ENCODE results near the gene PTPRB. TPM values are rescaled to one million over a fixed set of nuclear protein-coding genes. Genes with fewer than 3 reads are reported as not detected.
A peak's percentile ranks its signal among the peaks of the same experiment; 100 is the strongest.

PTPRB gene
- polyA plus RNA-seq, 2 of the 4 experiments (the other 2 are of a cell fraction) = 0.34 to 0.57 TPM

DNA sequence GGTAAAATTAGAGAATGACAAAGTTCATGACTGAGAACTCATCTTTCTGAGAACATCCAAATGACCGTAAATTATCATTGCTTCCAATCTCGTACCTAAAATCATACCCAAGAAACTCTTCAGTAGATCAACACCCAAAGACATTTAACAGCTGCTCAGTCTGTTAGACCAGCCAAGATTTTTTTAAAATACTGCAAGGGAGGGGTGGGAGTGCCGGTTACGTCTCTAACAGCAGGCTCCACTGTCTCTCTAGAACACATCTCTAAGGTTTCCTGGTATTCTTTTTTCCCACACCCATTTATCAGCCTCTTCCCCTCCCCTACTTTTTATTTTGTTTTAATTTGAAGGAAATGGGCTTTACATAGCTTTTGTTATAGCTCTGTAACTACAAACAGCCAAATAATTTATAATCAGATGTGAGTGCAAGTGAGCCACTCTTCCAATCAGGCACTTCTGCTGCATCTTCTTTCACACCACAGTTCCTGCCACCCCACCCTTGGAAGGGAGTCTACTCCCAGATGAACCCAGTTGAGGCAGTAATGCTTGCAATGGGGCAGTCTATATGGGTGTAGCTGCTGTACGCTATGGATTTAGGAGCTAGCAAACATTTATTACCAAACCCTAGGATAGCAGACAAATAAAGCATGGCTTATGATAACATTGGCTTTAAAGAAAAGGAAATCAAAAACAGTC is 21.9 kb downstream of the PTPRB start:
- no peaks in the 10 kb centered on the region for H3K4me1 ChIP-seq
- H3K27ac ChIP-seq = no peak overlapping the region
- WGBS (ENCODE audit: missing lambda C conversion rate) = 64% methylated on average over 5 of the region's 5 CpGs
- no peak for FAIRE-seq
- no peak for TF ChIP-seq GATA3 (IDR thresholded peaks at IDR 0.05; ENCODE audit: borderline replicate concordance)
- TF ChIP-seq CTCF (IDR thresholded peaks at IDR 0.05) = no peak
- no peak for TF ChIP-seq SREBF2 (IDR thresholded peaks at IDR 0.05)
- no peak for TF ChIP-seq FOSB (CRISPR knock-in tag; IDR thresholded peaks at IDR 0.05)
- no peak for TF ChIP-seq MYC (IDR thresholded peaks at IDR 0.05; ENCODE audit: borderline replicate concordance, low read length)
- no peak for TF ChIP-seq KDM5A (IDR thresholded peaks at IDR 0.05)
- TF ChIP-seq POLR2A (IDR thresholded peaks at IDR 0.05; ENCODE audit: low read length) = no peak
- TF ChIP-seq CBX2 (IDR thresholded peaks at IDR 0.05; ENCODE audit: borderline replicate concordance, low read depth) = no peak
- no peak for TF ChIP-seq RAD21 (conservative IDR thresholded peaks at IDR 0.05 in 1 of 2, IDR thresholded peaks at IDR 0.05 in 1 of 2)
- TF ChIP-seq, protein P1, sequence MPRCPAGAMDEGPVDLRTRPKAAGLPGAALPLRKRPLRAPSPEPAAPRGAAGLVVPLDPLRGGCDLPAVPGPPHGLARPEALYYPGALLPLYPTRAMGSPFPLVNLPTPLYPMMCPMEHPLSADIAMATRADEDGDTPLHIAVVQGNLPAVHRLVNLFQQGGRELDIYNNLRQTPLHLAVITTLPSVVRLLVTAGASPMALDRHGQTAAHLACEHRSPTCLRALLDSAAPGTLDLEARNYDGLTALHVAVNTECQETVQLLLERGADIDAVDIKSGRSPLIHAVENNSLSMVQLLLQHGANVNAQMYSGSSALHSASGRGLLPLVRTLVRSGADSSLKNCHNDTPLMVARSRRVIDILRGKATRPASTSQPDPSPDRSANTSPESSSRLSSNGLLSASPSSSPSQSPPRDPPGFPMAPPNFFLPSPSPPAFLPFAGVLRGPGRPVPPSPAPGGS (IDR thresholded peaks at IDR 0.05) = no peak
- TF ChIP-seq, protein P2, sequence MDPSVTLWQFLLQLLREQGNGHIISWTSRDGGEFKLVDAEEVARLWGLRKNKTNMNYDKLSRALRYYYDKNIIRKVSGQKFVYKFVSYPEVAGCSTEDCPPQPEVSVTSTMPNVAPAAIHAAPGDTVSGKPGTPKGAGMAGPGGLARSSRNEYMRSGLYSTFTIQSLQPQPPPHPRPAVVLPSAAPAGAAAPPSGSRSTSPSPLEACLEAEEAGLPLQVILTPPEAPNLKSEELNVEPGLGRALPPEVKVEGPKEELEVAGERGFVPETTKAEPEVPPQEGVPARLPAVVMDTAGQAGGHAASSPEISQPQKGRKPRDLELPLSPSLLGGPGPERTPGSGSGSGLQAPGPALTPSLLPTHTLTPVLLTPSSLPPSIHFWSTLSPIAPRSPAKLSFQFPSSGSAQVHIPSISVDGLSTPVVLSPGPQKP (IDR thresholded peaks at IDR 0.05; ENCODE audit: low read depth, low read length) = no peak
- TF ChIP-seq, protein P3, sequence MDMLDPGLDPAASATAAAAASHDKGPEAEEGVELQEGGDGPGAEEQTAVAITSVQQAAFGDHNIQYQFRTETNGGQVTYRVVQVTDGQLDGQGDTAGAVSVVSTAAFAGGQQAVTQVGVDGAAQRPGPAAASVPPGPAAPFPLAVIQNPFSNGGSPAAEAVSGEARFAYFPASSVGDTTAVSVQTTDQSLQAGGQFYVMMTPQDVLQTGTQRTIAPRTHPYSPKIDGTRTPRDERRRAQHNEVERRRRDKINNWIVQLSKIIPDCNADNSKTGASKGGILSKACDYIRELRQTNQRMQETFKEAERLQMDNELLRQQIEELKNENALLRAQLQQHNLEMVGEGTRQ (IDR thresholded peaks at IDR 0.05) = no peak
- TF ChIP-seq FOXS1 (CRISPR knock-in tag; IDR thresholded peaks at IDR 0.05) = no peak
- no peak for TF ChIP-seq HOXB13 (CRISPR knock-in tag; IDR thresholded peaks at IDR 0.05; ENCODE audit: low read depth)
- no peak for TF ChIP-seq CHD4 (IDR thresholded peaks at IDR 0.05; ENCODE audit: borderline replicate concordance)
- no peak for TF ChIP-seq TP53 (CRISPR knock-in tag; IDR thresholded peaks at IDR 0.05)
- CTCF ChIA-PET = no interaction called here
- no peak for DNase-seq (ENCODE audit: low read depth in 1 of 2, low spot score in 1 of 2)
- no peak overlapping the region for H3K4me3 ChIP-seq
- H3K9me3 ChIP-seq = no peaks in the 10 kb centered on the region
- POLR2A ChIA-PET = no interaction called here
- no peak overlapping the region for H3K4me2 ChIP-seq
- ATAC-seq = no peak

- Histone ChIP-seq H3K4me3 (peak overlapping the region; percentile 58), H3K27ac (peak overlapping the region; percentile 62 to 82), H3K4me2 (peak overlapping the region; percentile 95), H3K4me1 (no peaks in the 10 kb centered on the region), H3K9me3 (no peaks in the 10 kb centered on the region)
- peak; percentile 21 to 22 for DNase-seq (ENCODE audit: low read depth in 1 of 2, low spot score in 1 of 2)
- POLR2A ChIA-PET = interaction anchor here (0.6 kb wide), 1 partner anchor 18 kb away, joined by 11 read pairs; no protein-coding TSS in a partner anchor
- ATAC-seq = peak; percentile 78 to 87
- TF ChIP-seq JUNB (IDR thresholded peaks at IDR 0.05) = no peak
- no peak for TF ChIP-seq BHLHE40 (IDR thresholded peaks at IDR 0.05; ENCODE audit: low read depth, low read length)
- TF ChIP-seq MAX (IDR thresholded peaks at IDR 0.05) = no peak
- FAIRE-seq = no peak
- CTCF ChIA-PET = interaction anchor here (0.6 kb wide), 1 partner anchor 124 kb away, joined by 3 read pairs; no protein-coding TSS in a partner anchor
- WGBS (ENCODE audit: missing lambda C conversion rate) = 2% methylated on average over 54 of the region's 63 CpGs
Measured at GRCh38 chr12:70609739-70610491, 27.3 kb downstream of the PTPRB start.
